H1 (cell line): ENCODE results near the gene PPP1R17. TPM values are rescaled to one million over a fixed set of nuclear protein-coding genes. Genes with fewer than 3 reads are reported as not detected.

Source experiments
- CTCF ChIA-PET: fragments of 300-600 bp; sonication (Branson Sonifier 250); formaldehyde crosslinking; loops from one replicate; lab custom pipeline; 2021; ENCODE audit not compliant: partially characterized antibody; lab: Charles Lee
- POLR2A ChIA-PET: fragments of 300-600 bp; sonication (Branson Sonifier 250); formaldehyde crosslinking; loops from one replicate; lab custom pipeline; 2021; ENCODE audit warnings: inconsistent platforms; ENCODE audit not compliant: partially characterized antibody; lab: Charles Lee
- DNase-seq, 2 experiments: peaks; one replicate each; pipeline versions ENCODE4 v3.0.0 to v3.0.0-alpha.2; 2010 to 2022; ENCODE audit warnings: low spot score in 2 of 2, low read depth in 1 of 2, mixed read lengths in 1 of 2
- FAIRE-seq: peaks from 2 replicates; lab custom pipeline; 2011; peaks lifted over from hg19 to GRCh38; lab: Jason Lieb, UNC
- H2AFZ ChIP-seq: 2 replicates; pipeline ENCODE4 v1.8.1; 2012; ENCODE audit warnings: low read length, inconsistent platforms
- H2AK5ac ChIP-seq: 2 replicates; pipeline ENCODE4 v1.6.1; 2013; ENCODE audit warnings: low read depth, low read length
- H2BK120ac ChIP-seq: replicated peaks from 2 replicates; pipeline ENCODE3; 2013; ENCODE audit warnings: low read depth, low read length, inconsistent platforms
- H2BK12ac ChIP-seq: 2 replicates; pipeline ENCODE4 v1.6.1; 2013; ENCODE audit warnings: low read depth, low read length
- H2BK15ac ChIP-seq: 2 replicates; pipeline ENCODE4 v1.6.1; 2013; ENCODE audit warnings: low read length
- H2BK20ac ChIP-seq: 2 replicates; pipeline ENCODE4 v1.6.1; 2013; ENCODE audit warnings: low read length
- H2BK5ac ChIP-seq: 2 replicates; pipeline ENCODE4 v1.6.1; 2013; ENCODE audit warnings: low read depth, low read length
- H3K14ac ChIP-seq: 2 replicates; pipeline ENCODE4 v1.6.1; 2013; ENCODE audit warnings: inconsistent platforms; ENCODE audit not compliant: insufficient read length
- H3K18ac ChIP-seq: 2 replicates; pipeline ENCODE4 v1.6.1; 2013; ENCODE audit warnings: low read length; ENCODE audit errors: extremely low read depth
- H3K23ac ChIP-seq: 2 replicates; pipeline ENCODE4 v1.6.1; 2013; ENCODE audit warnings: inconsistent platforms; ENCODE audit not compliant: insufficient read length
- H3K23me2 ChIP-seq: 2 replicates; pipeline ENCODE4 v1.6.1; 2013; ENCODE audit warnings: low read depth, low read length
- H3K27ac ChIP-seq: 2 replicates; pipeline ENCODE4 v1.6.1; 2011; ENCODE audit warnings: low read depth, low read length, inconsistent platforms
- H3K27me3 ChIP-seq, 4 experiments: replicated peaks in 1 of 4; 1 replicate in 1 of 4; 2 replicates in 3 of 4; pipeline versions ENCODE4 v1.6.1 to v1.8.1; 2011 to 2013; ENCODE audit warnings: low read length in 3 of 4, mild to moderate bottlenecking in 3 of 4, inconsistent platforms in 2 of 4, mixed read lengths in 2 of 4, moderate library complexity in 1 of 4; ENCODE audit not compliant: control insufficient read depth in 3 of 4, insufficient read depth in 3 of 4; ENCODE audit errors: extremely low read depth in 1 of 4
- H3K36me3 ChIP-seq, 4 experiments: 2 replicates each; pipeline versions ENCODE4 v1.6.1 to v1.8.1; 2011 to 2013; ENCODE audit warnings: mild to moderate bottlenecking in 4 of 4, low read length in 3 of 4, moderate library complexity in 2 of 4, control low read depth in 1 of 4, inconsistent platforms in 1 of 4; ENCODE audit not compliant: insufficient read depth in 4 of 4, control insufficient read depth in 2 of 4
- H3K4ac ChIP-seq: replicated peaks from 2 replicates; pipeline ENCODE3; 2013; ENCODE audit warnings: low read length, low read depth, mixed read lengths, inconsistent platforms; ENCODE audit not compliant: insufficient read length
- H3K4me1 ChIP-seq, 4 experiments: replicated peaks in 1 of 4; 1 replicate in 1 of 4; 2 replicates in 3 of 4; pipeline versions ENCODE4 v1.6.1 to v1.8.1; 2011 to 2013; ENCODE audit warnings: low read length in 3 of 4, inconsistent platforms in 2 of 4, mixed read lengths in 1 of 4; ENCODE audit not compliant: insufficient read depth in 4 of 4, control insufficient read depth in 3 of 4
- H3K4me2 ChIP-seq, 2 experiments: 2 replicates each; pipeline versions ENCODE4 v1.6.1 to v1.8.1; 2011 to 2013; ENCODE audit warnings: low read depth in 2 of 2, low read length in 2 of 2, control low read depth in 1 of 2, inconsistent platforms in 1 of 2, mild to moderate bottlenecking in 1 of 2; ENCODE audit not compliant: insufficient read depth in 1 of 2
- H3K4me3 ChIP-seq, 4 experiments: fragments of 200-600, 300-600 bp in 1 of 4; sonication (generic), shearing (Covaris generic), sonication (Bioruptor Twin) in 1 of 4; 2 replicates each; pipeline versions ENCODE4 v1.5.1 to v1.8.1; 2011 to 2016; ENCODE audit warnings: low read length in 4 of 4, low read depth in 3 of 4, control low read depth in 2 of 4, inconsistent platforms in 2 of 4, mild to moderate bottlenecking in 2 of 4, mixed read lengths in 1 of 4, moderate library complexity in 1 of 4; ENCODE audit not compliant: insufficient read depth in 2 of 4; ENCODE audit errors: extremely low read depth in 1 of 4
- H3K56ac ChIP-seq: replicated peaks from 2 replicates; pipeline ENCODE3; 2013; ENCODE audit warnings: low read depth, mild to moderate bottlenecking, mixed read lengths, low read length, inconsistent platforms; ENCODE audit not compliant: insufficient read length
- H3K79me1 ChIP-seq: 2 replicates; pipeline ENCODE4 v1.6.1; 2013; ENCODE audit warnings: low read depth, low read length, control low read depth
- H3K79me2 ChIP-seq, 2 experiments: 2 replicates each; pipeline versions ENCODE4 v1.6.1 to v1.8.1; 2012 to 2013; ENCODE audit warnings: low read length in 2 of 2, mild to moderate bottlenecking in 2 of 2, inconsistent platforms in 1 of 2; ENCODE audit not compliant: insufficient read depth in 2 of 2, control insufficient read depth in 1 of 2
- H3K9ac ChIP-seq, 4 experiments: replicated peaks in 1 of 4; 1 replicate in 1 of 4; 2 replicates in 3 of 4; pipeline versions ENCODE4 v1.6.1 to v1.8.1; 2011 to 2013; ENCODE audit warnings: low read depth in 3 of 4, low read length in 3 of 4, control low read depth in 2 of 4, mild to moderate bottlenecking in 2 of 4, moderate library complexity in 2 of 4, inconsistent platforms in 1 of 4; ENCODE audit errors: extremely low read depth in 1 of 4
- H3K9me3 ChIP-seq, 2 experiments: 2 replicates each; pipeline versions ENCODE4 v1.6.1 to v1.8.1; 2012 to 2013; ENCODE audit warnings: mild to moderate bottlenecking in 2 of 2, moderate library complexity in 2 of 2, control low read depth in 1 of 2, inconsistent platforms in 1 of 2, low read depth in 1 of 2, low read length in 1 of 2, mixed read lengths in 1 of 2; ENCODE audit not compliant: insufficient read depth in 2 of 2
- H4K20me1 ChIP-seq, 2 experiments: replicated peaks in 1 of 2; 2 replicates each; pipeline versions ENCODE3 to v1.8.1; 2011 to 2013; ENCODE audit warnings: inconsistent platforms in 2 of 2, low read length in 2 of 2, mild to moderate bottlenecking in 1 of 2; ENCODE audit not compliant: insufficient read depth in 2 of 2, control insufficient read depth in 1 of 2
- H4K5ac ChIP-seq: 2 replicates; pipeline ENCODE4 v1.6.1; 2013; ENCODE audit warnings: low read length, low read depth, mixed read lengths, inconsistent platforms; ENCODE audit not compliant: insufficient read length
- H4K8ac ChIP-seq: 2 replicates; pipeline ENCODE4 v1.8.0; 2013; ENCODE audit warnings: mild to moderate bottlenecking, moderate library complexity, low read length, inconsistent platforms; ENCODE audit not compliant: insufficient read depth; ENCODE audit errors: extremely low read depth
- H4K91ac ChIP-seq: replicated peaks from 2 replicates; pipeline ENCODE3; 2013; ENCODE audit warnings: low read length, mixed read lengths, inconsistent platforms; ENCODE audit not compliant: insufficient read length
- BCL11A ChIP-seq, 2 experiments: IDR thresholded peaks; one replicate each; pipeline ENCODE4 v1.6.1; 2011; ENCODE audit warnings: low read depth in 2 of 2, low read length in 2 of 2, mild to moderate bottlenecking in 2 of 2
- CBX8 ChIP-seq: fragments of 300-800, 300-1000 bp; sonication (generic); IDR thresholded peaks from 2 replicates; pipeline ENCODE4 v1.7.1; 2016; ENCODE audit warnings: low read depth, low read length, borderline replicate concordance
- CREB1 ChIP-seq: IDR thresholded peaks from 2 replicates; pipeline ENCODE4 v1.6.1; 2012; ENCODE audit warnings: inconsistent platforms
- GABPA ChIP-seq: IDR thresholded peaks from 2 replicates; pipeline ENCODE4 v1.6.1; 2011; ENCODE audit warnings: mild to moderate bottlenecking, low read length, moderate library complexity, borderline replicate concordance; ENCODE audit not compliant: insufficient read depth
- JUND ChIP-seq: IDR thresholded peaks from 2 replicates; pipeline ENCODE4 v1.6.1; 2011; ENCODE audit warnings: mild to moderate bottlenecking, improper control_type of control experiment, low read length
- POLR2AphosphoS5 ChIP-seq: IDR thresholded peaks from 2 replicates; pipeline ENCODE4 v1.6.1; 2011; ENCODE audit warnings: low read depth, low read length
- WGBS, 2 experiments: shearing (Covaris generic) in 1 of 2; methylation state at CpG; one replicate each; pipeline versions ENCODE4 v1.1.6 to v1.1.7; 2013 to 2015; ENCODE audit warnings: low lambda C conversion rate in 2 of 2, mixed read lengths in 2 of 2, inconsistent platforms in 1 of 2, low coverage in 1 of 2, missing lambda C conversion rate in 1 of 2; ENCODE audit not compliant: insufficient replicate concordance in 2 of 2, insufficient coverage in 1 of 2, insufficient read length in 1 of 2; ENCODE audit errors: extremely low coverage in 1 of 2, missing lambda C conversion rate in 1 of 2; 5-methylcytosine and 5-hydroxymethylcytosine counted together
- polyA plus RNA-seq, 7 experiments: library from polyadenylated mRNA; depleted of rRNA in 3 of 7; stranded (reverse) in 5 of 7; unstranded in 2 of 7; fragments of >200 nt in 5 of 7; fragments of 200-250 nt in 2 of 7; gene quantifications; 1 replicate in 5 of 7; 2 replicates in 1 of 7; 4 replicates in 1 of 7; pipeline versions ENCODE4 v1.2.1 to v1.2.3, GENCODE V29; 2011 to 2013; ENCODE audit warnings: missing spikeins in 2 of 7, mixed read lengths in 2 of 7
- total RNA-seq: library from RNA; stranded (reverse); fragmentation: NEBNext Ultra II Directional; extraction: Animal tissue kit (Norgen Biotek cat#: 25700); gene quantifications from 2 replicates; pipeline ENCODE4 v1.2.1, GENCODE V29; 2021
- TF ChIP-seq, protein P1 (sequence below): IDR thresholded peaks from 2 replicates; pipeline ENCODE4 v1.6.1; 2012; ENCODE audit warnings: low read length, inconsistent platforms
- TF ChIP-seq, protein P2 (sequence below): IDR thresholded peaks from 2 replicates; pipeline ENCODE4 v1.6.1; 2012; ENCODE audit warnings: inconsistent platforms

PPP1R17 gene
- total and polyA plus RNA-seq, 2 of the 8 experiments (the other 6 are each of a cell fraction or from before 2014, with no cell fraction given) = 1.5 to 2.5 TPM

DNA sequence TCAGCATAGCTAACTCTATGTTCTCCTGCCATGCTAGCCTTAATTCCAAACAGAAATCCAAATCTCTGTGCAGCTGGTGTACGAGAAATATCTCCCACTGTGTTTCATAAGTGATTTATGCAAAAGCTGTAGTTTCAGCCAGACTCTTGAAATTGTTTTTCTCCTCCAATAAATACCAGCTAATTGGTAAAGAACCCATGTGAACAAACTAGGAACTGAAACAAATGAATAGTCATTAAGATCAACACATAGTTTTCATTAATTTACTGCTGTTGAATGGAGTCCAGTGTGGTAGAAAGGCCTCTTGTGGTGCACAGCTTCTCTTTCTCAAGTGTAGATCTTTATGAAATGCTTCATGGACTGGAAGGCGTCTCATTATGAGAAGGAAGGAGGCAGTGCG, 18.4 kb downstream of the PPP1R17 start:
- no peak overlapping the region for H3K4ac ChIP-seq
- H3K4me1 ChIP-seq = peaks cover 0 to 7% (median 2%) of the 10 kb centered on the region in 4 experiments; a peak in 2 of 7 replicates
- no peak overlapping the region for H2BK12ac ChIP-seq
- ChIA-PET POLR2A (no interaction called here), CTCF (interaction anchor here (7.8 kb wide), 1 partner anchor 24 kb away, joined by 27 read pairs; no protein-coding TSS in a partner anchor)
- no peaks in the 10 kb centered on the region for H3K79me1 ChIP-seq
- H3K23me2 ChIP-seq = no peaks in the 10 kb centered on the region
- WGBS, 2 experiments = 81% methylated on average over 3 of the region's 3 CpGs; no CpG with 5 or more reads in 1 of the 2 experiments
- H4K5ac ChIP-seq = no peak overlapping the region
- no peak overlapping the region for H2BK15ac ChIP-seq
- H3K9me3 ChIP-seq = no peaks in the 10 kb centered on the region
- no peak overlapping the region for H2BK5ac ChIP-seq
- no peak overlapping the region for H2AK5ac ChIP-seq
- no peak overlapping the region for H2AFZ ChIP-seq
- no peak overlapping the region for H3K56ac ChIP-seq
- H3K36me3 ChIP-seq = no peaks in the 10 kb centered on the region; a peak in 1 of 8 replicates
- no peak overlapping the region for H3K9ac ChIP-seq
- no peak overlapping the region for H3K4me2 ChIP-seq
- no peaks in the 10 kb centered on the region for H3K79me2 ChIP-seq
- H3K27me3 ChIP-seq = peaks cover 0 to 16% (median under 1%) of the 10 kb centered on the region in 4 experiments; a peak in 4 of 7 replicates
- no peak overlapping the region for H3K14ac ChIP-seq
- no peak overlapping the region for H3K4me3 ChIP-seq
- DNase-seq = no peak
- no peak overlapping the region for H4K91ac ChIP-seq
- TF ChIP-seq, protein P1, sequence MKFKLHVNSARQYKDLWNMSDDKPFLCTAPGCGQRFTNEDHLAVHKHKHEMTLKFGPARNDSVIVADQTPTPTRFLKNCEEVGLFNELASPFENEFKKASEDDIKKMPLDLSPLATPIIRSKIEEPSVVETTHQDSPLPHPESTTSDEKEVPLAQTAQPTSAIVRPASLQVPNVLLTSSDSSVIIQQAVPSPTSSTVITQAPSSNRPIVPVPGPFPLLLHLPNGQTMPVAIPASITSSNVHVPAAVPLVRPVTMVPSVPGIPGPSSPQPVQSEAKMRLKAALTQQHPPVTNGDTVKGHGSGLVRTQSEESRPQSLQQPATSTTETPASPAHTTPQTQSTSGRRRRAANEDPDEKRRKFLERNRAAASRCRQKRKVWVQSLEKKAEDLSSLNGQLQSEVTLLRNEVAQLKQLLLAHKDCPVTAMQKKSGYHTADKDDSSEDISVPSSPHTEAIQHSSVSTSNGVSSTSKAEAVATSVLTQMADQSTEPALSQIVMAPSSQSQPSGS = no peak
- TF ChIP-seq CBX8 (no peak), JUND (no peak), CREB1 (no peak), POLR2AphosphoS5 (no peak), GABPA (no peak), BCL11A (IDR thresholded peaks at IDR 0.05; ENCODE audit: low read depth in 2 of 2, low read length in 2 of 2) (no peak)
- TF ChIP-seq, protein P2, sequence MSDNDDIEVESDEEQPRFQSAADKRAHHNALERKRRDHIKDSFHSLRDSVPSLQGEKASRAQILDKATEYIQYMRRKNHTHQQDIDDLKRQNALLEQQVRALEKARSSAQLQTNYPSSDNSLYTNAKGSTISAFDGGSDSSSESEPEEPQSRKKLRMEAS = no peak
- no peak overlapping the region for H3K23ac ChIP-seq
- no peak overlapping the region for H3K27ac ChIP-seq
- H2BK20ac ChIP-seq = 0 out of 2 replicates have a peak overlapping the region, but pooled peaks have one; percentile 2
- no peak overlapping the region for H4K8ac ChIP-seq
- H3K18ac ChIP-seq = no peak overlapping the region
- FAIRE-seq = no peak
- no peaks in the 10 kb centered on the region for H4K20me1 ChIP-seq
- H2BK120ac ChIP-seq = no peak overlapping the region
